ENCODE results near the gene FRMPD1.

GRCh38 chr9:37621273-37622121, 29.3 kb upstream of the FRMPD1 start:
- TF ChIP-seq ZC3H10 (CRISPR knock-in tag; IDR thresholded peaks at IDR 0.05) (no peak), ZNF70 (CRISPR knock-in tag; IDR thresholded peaks at IDR 0.05) (no peak), ZFP30 (CRISPR knock-in tag; IDR thresholded peaks at IDR 0.05) (no peak), CREB5 (CRISPR knock-in tag; IDR thresholded peaks at IDR 0.05; ENCODE audit: low read depth) (no peak), TCF4 (CRISPR knock-in tag; IDR thresholded peaks at IDR 0.05; ENCODE audit: borderline replicate concordance) (no peak), CSDC2 (CRISPR knock-in tag; IDR thresholded peaks at IDR 0.05) (no peak), RARB (CRISPR knock-in tag; IDR thresholded peaks at IDR 0.05) (no peak), BACH2 (CRISPR knock-in tag; IDR thresholded peaks at IDR 0.05; ENCODE audit: borderline replicate concordance) (no peak), PPARA (CRISPR knock-in tag; IDR thresholded peaks at IDR 0.05; ENCODE audit: borderline replicate concordance) (no peak), ISL1 (CRISPR knock-in tag; IDR thresholded peaks at IDR 0.05) (no peak), ARNTL (CRISPR knock-in tag; IDR thresholded peaks at IDR 0.05; ENCODE audit: borderline replicate concordance, low read depth) (no peak), ZNF8 (CRISPR knock-in tag; IDR thresholded peaks at IDR 0.05) (no peak), TOX (CRISPR knock-in tag; IDR thresholded peaks at IDR 0.05; ENCODE audit: borderline replicate concordance) (no peak)
- TF ChIP-seq, protein P1, sequence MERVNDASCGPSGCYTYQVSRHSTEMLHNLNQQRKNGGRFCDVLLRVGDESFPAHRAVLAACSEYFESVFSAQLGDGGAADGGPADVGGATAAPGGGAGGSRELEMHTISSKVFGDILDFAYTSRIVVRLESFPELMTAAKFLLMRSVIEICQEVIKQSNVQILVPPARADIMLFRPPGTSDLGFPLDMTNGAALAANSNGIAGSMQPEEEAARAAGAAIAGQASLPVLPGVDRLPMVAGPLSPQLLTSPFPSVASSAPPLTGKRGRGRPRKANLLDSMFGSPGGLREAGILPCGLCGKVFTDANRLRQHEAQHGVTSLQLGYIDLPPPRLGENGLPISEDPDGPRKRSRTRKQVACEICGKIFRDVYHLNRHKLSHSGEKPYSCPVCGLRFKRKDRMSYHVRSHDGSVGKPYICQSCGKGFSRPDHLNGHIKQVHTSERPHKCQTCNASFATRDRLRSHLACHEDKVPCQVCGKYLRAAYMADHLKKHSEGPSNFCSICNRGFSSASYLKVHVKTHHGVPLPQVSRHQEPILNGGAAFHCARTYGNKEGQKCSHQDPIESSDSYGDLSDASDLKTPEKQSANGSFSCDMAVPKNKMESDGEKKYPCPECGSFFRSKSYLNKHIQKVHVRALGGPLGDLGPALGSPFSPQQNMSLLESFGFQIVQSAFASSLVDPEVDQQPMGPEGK (CRISPR knock-in tag; IDR thresholded peaks at IDR 0.05; ENCODE audit: borderline replicate concordance), result no peak

Measured in SK-N-SH treated with all-trans-retinoic acid at 6 μM for 48 hours (cell line).